ENCODE measurements around the gene ANKS1B.

Gene ANKS1B

GRCh38 chr12:99265648-99266047 lies 719.1 kb downstream of the ANKS1B start:
- no peak for TF ChIP-seq CTCF (IDR thresholded peaks at IDR 0.05; ENCODE audit: low read length)
- no peak for TF ChIP-seq EZH2 (IDR thresholded peaks at IDR 0.05; ENCODE audit: borderline replicate concordance, low read length)
- Histone ChIP-seq H3K27ac (ENCODE audit: low read depth, low read length, poor library complexity, severe bottlenecking) (no peak overlapping the region), H2AFZ (ENCODE audit: low read length) (no peak overlapping the region)

GRCh38 chr12:99261256-99261655 lies 723.5 kb downstream of the ANKS1B start:
- H3K27me3 ChIP-seq (ENCODE audit: insufficient read depth, low read length): no peaks in the 10 kb centered on the region
- H3K36me3 ChIP-seq (ENCODE audit: insufficient read depth, low read length): no peaks in the 10 kb centered on the region
- H3K4me3 ChIP-seq (ENCODE audit: low read depth, low read length, poor library complexity, severe bottlenecking): no peak overlapping the region
- no peak overlapping the region for H3K27ac ChIP-seq (ENCODE audit: low read depth, low read length, poor library complexity, severe bottlenecking)
- H3K79me2 ChIP-seq (ENCODE audit: insufficient read depth, low read length): no peaks in the 10 kb centered on the region
- H3F3A ChIP-seq (ENCODE audit: insufficient read depth, low read length): no peaks in the 10 kb centered on the region
- no peak overlapping the region for H2AFZ ChIP-seq (ENCODE audit: low read length)
- no peaks in the 10 kb centered on the region for H4K20me1 ChIP-seq (ENCODE audit: insufficient read depth, low read length)
- no peak overlapping the region for H3K4me2 ChIP-seq (ENCODE audit: low read length)
- H3K9me3 ChIP-seq (ENCODE audit: low read length): no peaks in the 10 kb centered on the region
- H3K9ac ChIP-seq (ENCODE audit: low read length): no peak overlapping the region
- no peak for TF ChIP-seq CTCF (IDR thresholded peaks at IDR 0.05; ENCODE audit: low read length)
- no peaks in the 10 kb centered on the region for H3K9me2 ChIP-seq (ENCODE audit: low read depth, low read length)
- H3K4me1 ChIP-seq (ENCODE audit: insufficient read depth, low read length, severe bottlenecking): no peaks in the 10 kb centered on the region

More at GRCh38 chr12:99265648-99266047, 719.1 kb downstream of the ANKS1B start:
- Histone ChIP-seq H3K9me2 (ENCODE audit: low read depth, low read length) (no peaks in the 10 kb centered on the region), H3F3A (ENCODE audit: insufficient read depth, low read length) (no peaks in the 10 kb centered on the region), H3K27me3 (ENCODE audit: insufficient read depth, low read length) (no peaks in the 10 kb centered on the region), H3K4me1 (ENCODE audit: insufficient read depth, low read length, severe bottlenecking) (no peaks in the 10 kb centered on the region), H3K9ac (ENCODE audit: low read length) (no peak overlapping the region), H3K79me2 (ENCODE audit: insufficient read depth, low read length) (no peaks in the 10 kb centered on the region), H3K36me3 (ENCODE audit: insufficient read depth, low read length) (no peaks in the 10 kb centered on the region), H3K9me3 (ENCODE audit: low read length) (no peaks in the 10 kb centered on the region), H3K4me2 (ENCODE audit: low read length) (no peak overlapping the region), H4K20me1 (ENCODE audit: insufficient read depth, low read length) (no peaks in the 10 kb centered on the region), H3K4me3 (ENCODE audit: low read depth, low read length, poor library complexity, severe bottlenecking) (no peak overlapping the region)

- Histone ChIP-seq H2AFZ (ENCODE audit: low read length) (no peak overlapping the region), H3K9ac (ENCODE audit: low read length) (no peak overlapping the region), H3K4me1 (ENCODE audit: insufficient read depth, low read length, severe bottlenecking) (no peaks in the 10 kb centered on the region), H3F3A (ENCODE audit: insufficient read depth, low read length) (no peaks in the 10 kb centered on the region), H3K4me3 (ENCODE audit: low read depth, low read length, poor library complexity, severe bottlenecking) (no peak overlapping the region), H3K36me3 (ENCODE audit: insufficient read depth, low read length) (no peaks in the 10 kb centered on the region), H3K9me2 (ENCODE audit: low read depth, low read length) (no peaks in the 10 kb centered on the region), H3K4me2 (ENCODE audit: low read length) (no peak overlapping the region), H3K27me3 (ENCODE audit: insufficient read depth, low read length) (no peaks in the 10 kb centered on the region), H4K20me1 (ENCODE audit: insufficient read depth, low read length) (no peaks in the 10 kb centered on the region), H3K27ac (ENCODE audit: low read depth, low read length, poor library complexity, severe bottlenecking) (no peak overlapping the region), H3K79me2 (ENCODE audit: insufficient read depth, low read length) (no peaks in the 10 kb centered on the region), H3K9me3 (ENCODE audit: low read length) (no peaks in the 10 kb centered on the region)
- TF ChIP-seq CTCF (IDR thresholded peaks at IDR 0.05; ENCODE audit: low read length) (no peak), EZH2 (IDR thresholded peaks at IDR 0.05; ENCODE audit: borderline replicate concordance, low read length) (no peak)
Observed at GRCh38 chr12:99260456-99260996, 724.2 kb downstream of the ANKS1B start.

Measured in OCI-LY1 (cell line).